Activated naive CD4-positive, alpha-beta T cell treated with anti-CD3 and anti-CD28 coated beads for 36 hours (primary cell): Measurements from ENCODE around the gene ANKS3. TPM values are rescaled to one million over a fixed set of nuclear protein-coding genes. Genes with fewer than 3 reads are reported as not detected.
A peak's percentile ranks its signal among the peaks of the same experiment; 100 is the strongest.

Experiments
- CTCF ChIA-PET: fragments of 350-600 bp; sonication (Branson Sonifier 250); formaldehyde crosslinking; loops from one replicate; lab custom pipeline; 2021; ENCODE audit warnings: antibody characterized with exemption; lab: Charles Lee
- DNase-seq: peaks from one replicate; pipeline ENCODE4 v3.0.0-alpha.2; 2020
- H3K27ac Mint-ChIP-seq: one replicate; pipeline ENCODE4 v1.8.0; 2021; ENCODE audit warnings: mild to moderate bottlenecking, mixed read lengths
- H3K27me3 Mint-ChIP-seq: one replicate; pipeline ENCODE4 v1.8.0; 2021; ENCODE audit warnings: low read depth, mixed read lengths
- H3K36me3 Mint-ChIP-seq: one replicate; pipeline ENCODE4 v1.8.0; 2021; ENCODE audit warnings: low read depth, mixed read lengths
- H3K4me1 Mint-ChIP-seq: one replicate; pipeline ENCODE4 v1.8.0; 2021; ENCODE audit warnings: low read depth, mixed read lengths
- H3K4me3 Mint-ChIP-seq: one replicate; pipeline ENCODE4 v1.8.0; 2021; ENCODE audit warnings: mild to moderate bottlenecking, moderate library complexity, mixed read lengths
- H3K9me3 Mint-ChIP-seq: one replicate; pipeline ENCODE4 v1.8.0; 2021; ENCODE audit warnings: mixed read lengths
- intact Hi-C: fragments of 100-400 bp; cut with micrococcal nuclease; formaldehyde crosslinking; loops from one replicate; pipeline ENCODE4 v1.15.1; 2023
- total RNA-seq, 2 experiments: library from RNA; stranded (reverse); gene quantifications; one replicate each; pipeline ENCODE4 v1.2.3, GENCODE V29; 2021

ANKS3 gene
- total RNA-seq, 2 experiments from 2014 or later = 8.2 to 11.7 TPM

- Mint-ChIP-seq H3K27ac (peak overlapping the region; percentile 93), H3K27me3 (no peaks in the 10 kb centered on the region), H3K9me3 (no peaks in the 10 kb centered on the region), H3K36me3 (peaks cover 3% of the 10 kb centered on the region), H3K4me3 (peak overlapping the region; percentile 93), H3K4me1 (peaks cover 35% of the 10 kb centered on the region)
- CTCF ChIA-PET = no interaction called here
- intact Hi-C loops = loop anchor here (1.0 to 5.0 kb wide), 9 partner anchors 34 to 496 kb away; partner anchors contain the start of genes ANKS3, DNAAF8, EEF2KMT and GLYR1
- peak; percentile 41 for DNase-seq
Measured at GRCh38 chr16:4767872-4768548, 33.9 kb upstream of the ANKS3 start.

GRCh38 chr16:4766875-4767628, 33.0 kb upstream of the ANKS3 start, which contains the start of gene ZNF500:
Gene ZNF500, minus strand, starts transcription at chr16:4767162. Its CDS starts 1,184 bp downstream, at chr16:4765978.
- DNase-seq = peak; percentile 98
- Mint-ChIP-seq H3K27ac (peak within 1 kb of the TSS; percentile 93), H3K36me3 (peaks cover 7% of the 10 kb centered on the region), H3K27me3 (no peaks in the 10 kb centered on the region), H3K4me1 (peaks cover 35% of the 10 kb centered on the region), H3K9me3 (no peaks in the 10 kb centered on the region), H3K4me3 (peak within 1 kb of the TSS; percentile 93)
- intact Hi-C loops = loop anchor here (1.0 to 5.0 kb wide), 5 partner anchors 33 to 495 kb away; partner anchors contain the start of genes ANKS3, DNAAF8, EEF2KMT and HMOX2
- CTCF ChIA-PET = interaction anchor here (0.6 to 1.0 kb wide), 3 partner anchors 32 to 116 kb away, joined by 3 read pairs; partner anchors contain the start of gene DNAAF8

DNA sequence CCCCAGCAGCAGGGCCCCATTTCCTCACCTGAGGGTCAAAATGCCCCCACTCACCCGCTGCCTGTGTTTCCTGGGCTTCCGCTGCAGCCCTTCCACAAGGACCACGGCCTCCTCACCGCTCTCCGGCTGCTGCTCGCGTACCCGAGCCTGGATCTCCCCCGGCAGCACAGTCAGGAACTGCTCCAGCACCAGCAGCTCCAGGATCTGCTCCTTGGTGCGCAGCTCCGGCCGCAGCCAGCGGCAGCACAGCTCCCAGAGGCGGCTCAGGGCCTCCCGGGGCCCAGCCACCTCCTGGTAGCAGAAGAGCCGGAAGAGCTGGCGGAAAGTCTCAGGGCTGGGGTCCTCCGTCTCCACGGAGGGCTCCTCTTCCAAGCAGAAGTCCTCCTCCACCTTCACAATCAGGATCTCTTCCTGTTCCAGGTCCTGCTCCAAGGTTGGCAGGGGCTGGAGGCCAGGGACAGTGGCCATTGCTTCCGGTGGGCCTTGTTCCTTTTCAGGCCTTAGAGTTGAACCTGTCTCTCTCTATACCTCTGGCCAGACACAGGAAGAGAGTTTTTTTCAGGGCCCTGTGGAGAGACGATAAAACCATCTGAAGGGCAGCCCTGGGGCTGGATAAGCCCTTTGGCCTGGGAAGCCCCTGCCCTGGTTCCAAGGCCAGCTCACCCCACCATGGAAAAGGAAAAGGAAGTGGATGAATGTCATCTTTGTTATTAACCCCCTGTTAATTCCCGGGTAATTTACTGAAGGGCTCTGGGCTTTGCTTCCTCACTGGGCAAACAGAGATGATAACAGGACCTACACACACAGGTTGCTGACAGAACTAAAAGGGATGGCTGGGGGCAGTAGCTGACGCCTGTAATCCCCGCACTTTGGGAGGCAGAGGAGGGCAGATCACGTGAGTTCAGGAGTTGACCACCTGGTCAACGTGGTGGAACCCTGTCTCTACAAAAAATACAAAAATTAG, 31.7 kb upstream of the ANKS3 start:
- H3K36me3 Mint-ChIP-seq = peaks cover 10% of the 10 kb centered on the region
- intact Hi-C loops = loop anchor here (5.0 kb wide), 2 partner anchors 288 to 493 kb away; partner anchors contain the start of genes HMOX2 and TFAP4
- peaks cover 35% of the 10 kb centered on the region for H3K4me1 Mint-ChIP-seq
- no peaks in the 10 kb centered on the region for H3K9me3 Mint-ChIP-seq
- no peaks in the 10 kb centered on the region for H3K27me3 Mint-ChIP-seq
- H3K4me3 Mint-ChIP-seq = peak overlapping the region; percentile 80
- CTCF ChIA-PET = interaction anchor here (0.7 to 1.0 kb wide), 2 partner anchors 31 to 114 kb away, joined by 3 read pairs; partner anchors contain the start of gene DNAAF8
- DNase-seq = no peak
- peak overlapping the region; percentile 82 for H3K27ac Mint-ChIP-seq

GRCh38 chr16:4763791-4764190, 29.7 kb upstream of the ANKS3 start:
- Mint-ChIP-seq H3K27me3 (no peaks in the 10 kb centered on the region), H3K4me3 (no peak overlapping the region), H3K9me3 (no peaks in the 10 kb centered on the region), H3K27ac (no peak overlapping the region), H3K36me3 (peaks cover 12% of the 10 kb centered on the region), H3K4me1 (peaks cover 28% of the 10 kb centered on the region)
- DNase-seq = no peak
- CTCF ChIA-PET = no interaction called here
- intact Hi-C loops = no loop called here

GRCh38 chr16:4762205-4762604, 28.1 kb upstream of the ANKS3 start:
- H3K4me3 Mint-ChIP-seq = no peak overlapping the region
- no peaks in the 10 kb centered on the region for H3K27me3 Mint-ChIP-seq
- CTCF ChIA-PET = interaction anchor here (0.7 kb wide), 1 partner anchor 17 kb away, joined by 3 read pairs; no protein-coding TSS in a partner anchor
- no peak for DNase-seq
- no peak overlapping the region for H3K27ac Mint-ChIP-seq
- peaks cover 18% of the 10 kb centered on the region for H3K4me1 Mint-ChIP-seq
- peaks cover 16% of the 10 kb centered on the region for H3K36me3 Mint-ChIP-seq
- intact Hi-C loops = no loop called here
- H3K9me3 Mint-ChIP-seq = no peaks in the 10 kb centered on the region

DNA sequence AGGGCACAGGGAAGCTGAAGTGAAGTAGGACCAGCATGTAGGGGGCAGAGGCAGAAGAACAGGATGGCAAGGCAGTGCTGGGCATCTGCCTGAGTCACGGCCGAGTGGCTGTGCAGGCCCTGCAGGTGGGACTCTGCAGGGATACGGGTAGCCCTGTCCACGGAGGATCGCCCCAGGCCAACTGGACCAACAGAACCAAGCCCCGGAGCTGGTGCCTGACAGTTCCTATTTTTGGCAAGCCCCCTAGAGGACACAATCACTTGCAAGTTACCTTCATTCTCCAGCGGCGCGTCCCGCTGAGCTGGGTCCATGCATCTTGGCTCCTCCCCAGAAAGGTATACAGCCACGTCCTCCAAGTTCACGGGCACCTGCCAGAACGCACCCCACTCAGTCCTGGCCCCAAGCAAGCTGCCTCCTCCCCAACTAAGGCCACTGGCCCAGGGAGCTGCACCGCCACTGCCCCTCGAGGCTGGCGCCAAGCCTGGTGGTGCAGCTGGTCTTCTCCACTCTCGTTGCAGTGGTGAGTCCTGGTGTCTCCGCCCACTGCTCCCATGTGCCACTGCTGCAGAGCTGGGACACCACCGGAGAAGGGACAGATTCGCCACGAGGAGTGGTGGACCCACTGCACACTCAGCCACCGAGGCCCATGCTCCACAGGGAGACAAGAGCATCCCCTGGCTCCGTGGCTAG, 26.3 kb upstream of the ANKS3 start:
- Mint-ChIP-seq H3K36me3 (peaks cover 30% of the 10 kb centered on the region), H3K27me3 (no peaks in the 10 kb centered on the region), H3K4me3 (no peak overlapping the region), H3K27ac (no peak overlapping the region), H3K9me3 (no peaks in the 10 kb centered on the region), H3K4me1 (peaks cover 6% of the 10 kb centered on the region)
- no peak for DNase-seq
- intact Hi-C loops = no loop called here
- CTCF ChIA-PET = interaction anchor here (0.6 kb wide), 1 partner anchor 179 kb away, joined by 3 read pairs; no protein-coding TSS in a partner anchor

DNA sequence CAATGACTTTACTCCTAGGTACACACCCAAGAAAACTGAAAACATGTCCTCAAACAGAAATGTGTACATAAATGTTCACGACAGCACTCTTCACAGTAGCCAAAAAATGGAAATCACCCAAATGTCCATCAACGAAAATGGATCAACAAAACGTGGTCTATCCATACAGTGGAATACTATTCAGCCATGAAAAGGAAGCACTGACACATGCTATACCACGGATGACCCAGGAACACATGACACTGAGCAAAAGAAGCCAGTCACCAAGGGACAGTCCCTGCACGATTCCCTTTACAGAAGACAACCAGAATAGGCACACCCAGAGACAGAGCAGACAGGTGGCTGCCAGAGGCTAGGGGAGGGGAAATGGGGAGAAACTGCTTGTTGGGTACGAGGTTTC, 21.6 kb upstream of the ANKS3 start:
- Mint-ChIP-seq H3K36me3 (peaks cover 30% of the 10 kb centered on the region), H3K9me3 (no peaks in the 10 kb centered on the region), H3K27ac (no peak overlapping the region), H3K4me1 (no peaks in the 10 kb centered on the region), H3K4me3 (no peak overlapping the region), H3K27me3 (no peaks in the 10 kb centered on the region)
- intact Hi-C loops = no loop called here
- DNase-seq = no peak
- CTCF ChIA-PET = no interaction called here

DNA sequence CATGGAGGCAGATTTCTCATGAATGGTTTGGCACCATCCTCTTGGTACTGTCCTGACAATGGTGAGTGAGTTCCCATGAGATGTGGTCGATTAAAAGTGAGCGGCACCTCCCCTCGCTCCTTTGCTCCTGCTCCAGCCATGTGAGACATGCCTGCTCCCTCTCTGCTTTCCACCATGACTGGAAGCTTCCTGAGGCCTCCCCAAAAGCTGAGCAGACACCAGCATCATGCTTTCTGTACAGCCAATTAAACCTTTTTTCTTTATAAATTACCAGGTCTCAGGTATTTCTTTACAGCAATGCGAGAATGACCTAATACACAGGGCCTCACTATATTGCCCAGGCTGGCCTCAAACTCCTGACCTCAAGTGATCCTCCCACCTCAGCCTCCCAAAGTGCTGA, 20.8 kb upstream of the ANKS3 start:
- Mint-ChIP-seq H3K27me3 (no peaks in the 10 kb centered on the region), H3K36me3 (peaks cover 29% of the 10 kb centered on the region), H3K4me3 (no peak overlapping the region), H3K4me1 (no peaks in the 10 kb centered on the region), H3K9me3 (no peaks in the 10 kb centered on the region), H3K27ac (no peak overlapping the region)
- CTCF ChIA-PET = no interaction called here
- no peak for DNase-seq
- intact Hi-C loops = no loop called here

DNA sequence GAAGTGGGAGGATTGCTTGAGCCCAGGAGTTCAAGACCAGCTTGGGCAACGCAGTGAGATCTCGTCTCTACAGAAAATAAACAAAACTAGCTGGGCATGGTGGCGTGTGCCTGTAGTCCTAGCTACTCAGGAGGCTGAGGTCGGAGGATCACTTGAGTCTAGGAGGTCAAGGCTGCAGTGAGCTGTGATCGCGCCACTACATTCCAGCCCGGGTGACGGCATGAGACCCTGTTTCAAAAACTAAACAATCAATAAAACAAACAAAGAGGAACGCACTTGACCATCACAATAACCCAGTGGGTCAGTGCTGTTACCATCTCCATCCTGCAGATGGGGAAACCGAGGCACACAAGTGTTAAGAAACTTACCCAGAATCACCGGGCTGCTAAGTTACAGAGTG, 19.2 kb upstream of the ANKS3 start:
- H3K36me3 Mint-ChIP-seq = peaks cover 25% of the 10 kb centered on the region
- no peak overlapping the region for H3K27ac Mint-ChIP-seq
- peaks cover 4% of the 10 kb centered on the region for H3K4me1 Mint-ChIP-seq
- H3K9me3 Mint-ChIP-seq = no peaks in the 10 kb centered on the region
- H3K27me3 Mint-ChIP-seq = no peaks in the 10 kb centered on the region
- no peak for DNase-seq
- CTCF ChIA-PET = no interaction called here
- intact Hi-C loops = no loop called here
- no peak overlapping the region for H3K4me3 Mint-ChIP-seq

DNA sequence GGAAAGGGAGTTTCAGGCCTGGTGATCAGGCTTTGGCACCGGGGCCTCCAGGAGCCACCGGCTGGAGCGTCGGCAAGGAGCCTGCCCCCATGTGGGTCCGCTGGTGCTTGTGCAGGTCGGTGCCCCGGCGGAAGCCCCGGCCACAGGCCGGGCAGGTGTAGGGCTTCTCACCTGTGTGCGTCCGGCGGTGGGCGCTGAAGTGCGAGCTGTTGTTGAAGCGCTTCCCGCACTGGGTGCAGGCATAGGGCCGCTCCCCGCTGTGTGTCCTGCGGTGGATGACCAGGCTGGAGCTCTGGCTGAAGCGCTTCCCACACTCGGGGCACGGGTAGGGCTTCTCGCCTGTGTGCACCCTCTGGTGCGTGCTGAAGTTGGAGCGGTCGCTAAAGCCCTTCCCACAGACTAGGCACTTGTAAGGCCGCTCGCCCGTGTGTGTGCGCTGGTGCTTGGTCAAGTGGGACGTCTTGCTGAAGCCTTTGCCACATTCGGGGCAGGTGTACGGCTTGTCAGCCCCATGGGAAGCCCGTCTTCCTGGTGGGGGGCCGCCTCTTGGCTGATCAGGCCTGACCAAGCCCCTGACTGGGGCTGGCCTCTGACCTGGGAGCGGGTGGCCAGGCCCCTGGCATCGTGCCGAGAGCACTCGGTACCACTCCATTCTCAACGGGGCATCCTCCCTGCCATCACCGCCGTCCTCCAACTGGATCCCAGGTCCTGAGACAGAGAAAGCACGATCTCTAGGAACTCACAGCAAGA, 18.5 kb upstream of the ANKS3 start:
- no peaks in the 10 kb centered on the region for H3K27me3 Mint-ChIP-seq
- no peak overlapping the region for H3K27ac Mint-ChIP-seq
- H3K36me3 Mint-ChIP-seq = peaks cover 25% of the 10 kb centered on the region
- no peak overlapping the region for H3K4me3 Mint-ChIP-seq
- H3K4me1 Mint-ChIP-seq = peaks cover 11% of the 10 kb centered on the region
- DNase-seq = no peak
- CTCF ChIA-PET = no interaction called here
- intact Hi-C loops = no loop called here
- H3K9me3 Mint-ChIP-seq = no peaks in the 10 kb centered on the region

- H3K9me3 Mint-ChIP-seq = no peaks in the 10 kb centered on the region
- intact Hi-C loops = no loop called here
- H3K27me3 Mint-ChIP-seq = no peaks in the 10 kb centered on the region
- CTCF ChIA-PET = no interaction called here
- H3K4me1 Mint-ChIP-seq = peaks cover 14% of the 10 kb centered on the region
- H3K27ac Mint-ChIP-seq = no peak overlapping the region
- H3K36me3 Mint-ChIP-seq = peaks cover 17% of the 10 kb centered on the region
- DNase-seq = no peak
- no peak overlapping the region for H3K4me3 Mint-ChIP-seq
Measured at GRCh38 chr16:4750896-4751295, 16.8 kb upstream of the ANKS3 start.
